IMR-90 (cell line): ENCODE measurements around the gene LRP5. TPM values are rescaled to one million over a fixed set of nuclear protein-coding genes. Genes with fewer than 3 reads are reported as not detected.

ENCODE experiments used
- ATAC-seq: fragments of 200-7000 bp; cut with Tn5 transposase; 2 replicates; pipeline ENCODE4 v1.9.1; 2020; ENCODE audit warnings: low read depth, mild to moderate bottlenecking, moderate library complexity
- BruUV-seq: library from RNA; stranded (reverse); fragments of 400-500 nt; replicated peaks from 2 replicates; lab custom pipeline; 2021; lab: Mats Ljungman, UMichigan
- CTCF ChIA-PET: fragments of 300-600 bp; formaldehyde crosslinking; extraction: SDS; loops from one replicate; lab custom pipeline; 2021; ENCODE audit warnings: antibody characterized with exemption; lab: Yijun Ruan, JAX
- POLR2A ChIA-PET: fragments of 300-600 bp; sonication (Branson Sonifier 250); formaldehyde crosslinking; loops from one replicate; lab custom pipeline; 2022; ENCODE audit warnings: antibody characterized with exemption; ENCODE audit not compliant: unreplicated experiment; lab: Charles Lee
- DNase-seq: peaks from one replicate; pipeline ENCODE4 v3.0.0; 2013
- H2AFZ ChIP-seq: replicated peaks from 2 replicates; pipeline ENCODE3; 2013; ENCODE audit warnings: low read length, mild to moderate bottlenecking; ENCODE audit not compliant: poor library complexity
- H2AK5ac ChIP-seq: 2 replicates; pipeline ENCODE4 v1.6.1; 2013; ENCODE audit warnings: low read depth, low read length, inconsistent platforms
- H2AK9ac ChIP-seq: replicated peaks from 2 replicates; pipeline ENCODE3; 2013; ENCODE audit warnings: mild to moderate bottlenecking, low read depth, low read length, moderate library complexity; ENCODE audit not compliant: poor library complexity
- H2BK120ac ChIP-seq: 2 replicates; pipeline ENCODE4 v1.6.1; 2013; ENCODE audit warnings: low read depth, low read length, inconsistent platforms
- H2BK15ac ChIP-seq: 3 replicates; pipeline ENCODE4 v1.6.1; 2013; ENCODE audit warnings: low read depth, low read length, inconsistent platforms
- H2BK20ac ChIP-seq: 2 replicates; pipeline ENCODE4 v1.6.1; 2013; ENCODE audit warnings: low read depth, mild to moderate bottlenecking, inconsistent platforms, low read length, moderate library complexity
- H2BK5ac ChIP-seq: 2 replicates; pipeline ENCODE4 v1.6.1; 2013; ENCODE audit warnings: mild to moderate bottlenecking, low read depth, low read length, inconsistent platforms; ENCODE audit not compliant: poor library complexity, severe bottlenecking
- H3K14ac ChIP-seq: replicated peaks from 2 replicates; pipeline ENCODE4 v1.6.1; 2013; ENCODE audit warnings: low read depth, low read length, inconsistent platforms
- H3K18ac ChIP-seq: 2 replicates; pipeline ENCODE4 v1.6.1; 2013; ENCODE audit warnings: low read depth, low read length, control low read depth
- H3K23ac ChIP-seq: 2 replicates; pipeline ENCODE4 v1.6.1; 2013; ENCODE audit warnings: low read depth, low read length, inconsistent platforms
- H3K27ac ChIP-seq: 2 replicates; pipeline ENCODE4 v1.5.1; 2013; ENCODE audit warnings: mild to moderate bottlenecking, control low read depth, low read length; ENCODE audit not compliant: insufficient read depth
- H3K27me3 ChIP-seq: 2 replicates; pipeline ENCODE4 v1.6.1; 2013; ENCODE audit warnings: low read length; ENCODE audit not compliant: control insufficient read depth, insufficient read depth
- H3K36me3 ChIP-seq: 2 replicates; pipeline ENCODE4 v1.6.1; 2013; ENCODE audit warnings: low read length, mixed read lengths; ENCODE audit not compliant: control insufficient read depth, insufficient read depth
- H3K4ac ChIP-seq: 2 replicates; pipeline ENCODE4 v1.6.1; 2013; ENCODE audit warnings: low read depth, low read length, inconsistent platforms
- H3K4me1 ChIP-seq: 2 replicates; pipeline ENCODE4 v1.6.1; 2013; ENCODE audit warnings: low read length, mixed read lengths; ENCODE audit not compliant: control insufficient read depth, insufficient read depth
- H3K4me2 ChIP-seq: 2 replicates; pipeline ENCODE4 v1.6.1; 2013; ENCODE audit warnings: low read depth, mild to moderate bottlenecking, control low read depth, low read length, moderate library complexity
- H3K4me3 ChIP-seq: 2 replicates; pipeline ENCODE4 v1.5.1; 2013; ENCODE audit warnings: low read depth, mild to moderate bottlenecking, control low read depth, low read length, moderate library complexity; ENCODE audit not compliant: insufficient read depth
- H3K56ac ChIP-seq: 2 replicates; pipeline ENCODE4 v1.6.1; 2013; ENCODE audit warnings: low read length, inconsistent platforms; ENCODE audit not compliant: insufficient read depth; ENCODE audit errors: extremely low read depth
- H3K79me1 ChIP-seq, 2 experiments: 2 replicates each; pipeline ENCODE4 v1.6.1; 2013; ENCODE audit warnings: low read length in 2 of 2, inconsistent platforms in 1 of 2, low read depth in 1 of 2
- H3K9ac ChIP-seq: 2 replicates; pipeline ENCODE4 v1.6.1; 2013; ENCODE audit warnings: low read depth, low read length, control low read depth
- H3K9me1 ChIP-seq: 2 replicates; pipeline ENCODE4 v1.6.1; 2013; ENCODE audit warnings: low read length, inconsistent platforms; ENCODE audit not compliant: insufficient read depth
- H3K9me3 ChIP-seq: 2 replicates; pipeline ENCODE4 v1.6.1; 2013; ENCODE audit warnings: low read length; ENCODE audit not compliant: control insufficient read depth, insufficient read depth
- H4K20me1 ChIP-seq: 2 replicates; pipeline ENCODE4 v1.6.1; 2013; ENCODE audit warnings: low read length, inconsistent platforms; ENCODE audit not compliant: insufficient read depth
- H4K5ac ChIP-seq: 2 replicates; pipeline ENCODE4 v1.6.1; 2013; ENCODE audit warnings: mild to moderate bottlenecking, low read depth, low read length, control low read depth
- H4K8ac ChIP-seq, 2 experiments: 2 replicates each; pipeline ENCODE4 v1.6.1; 2013; ENCODE audit warnings: low read depth in 2 of 2, low read length in 2 of 2, control low read depth in 1 of 2, inconsistent platforms in 1 of 2
- H4K91ac ChIP-seq: 2 replicates; pipeline ENCODE4 v1.6.1; 2013; ENCODE audit warnings: low read depth, low read length, inconsistent platforms; ENCODE audit not compliant: insufficient read depth
- CTCF ChIP-seq: conservative IDR thresholded peaks from 2 replicates; pipeline ENCODE4 v1.5.1; 2012; ENCODE audit warnings: mild to moderate bottlenecking, low read depth, low read length, improper control_type of control experiment
- ELK1 ChIP-seq: fragments of 150-350 bp; IDR thresholded peaks from 2 replicates; pipeline ENCODE4 v1.6.1; 2016; ENCODE audit warnings: low read depth, mild to moderate bottlenecking, low read length, moderate library complexity, borderline replicate concordance
- MAZ ChIP-seq: IDR thresholded peaks from 2 replicates; pipeline ENCODE4 v1.6.1; 2012; ENCODE audit warnings: low read depth, mild to moderate bottlenecking, low read length, improper control_type of control experiment, moderate library complexity, borderline replicate concordance
- MXI1 ChIP-seq: IDR thresholded peaks from 2 replicates; pipeline ENCODE4 v1.6.1; 2012; ENCODE audit warnings: low read depth, mild to moderate bottlenecking, low read length, moderate library complexity, borderline replicate concordance
- RAD21 ChIP-seq: IDR thresholded peaks from 2 replicates; pipeline ENCODE4 v1.6.1; 2012; ENCODE audit warnings: low read length, improper control_type of control experiment
- SMC3 ChIP-seq: fragments of 150-350 bp; IDR thresholded peaks from 2 replicates; pipeline ENCODE4 v1.6.1; 2016; ENCODE audit warnings: low read depth, mild to moderate bottlenecking, antibody characterized with exemption, low read length, moderate library complexity
- WGBS, 2 experiments: methylation state at CpG; one replicate each; pipeline versions ENCODE4 v1.1.5 to v1.1.7; 2013; ENCODE audit warnings: missing lambda C conversion rate in 2 of 2; ENCODE audit not compliant: insufficient read length in 1 of 2; ENCODE audit errors: extremely low coverage in 2 of 2; 5-methylcytosine and 5-hydroxymethylcytosine counted together
- dilution Hi-C: fragments of 300-500 bp; cut with HindIII; formaldehyde crosslinking; loops from one replicate; pipeline ENCODE4 v1.14.3; 2018; ENCODE audit warnings: low sequenced_read_pairs; ENCODE audit not compliant: unreplicated experiment
- in situ Hi-C: fragments of 300-500 bp; cut with MboI; formaldehyde crosslinking; loops from 3 replicates; pipeline ENCODE4 v1.14.3; 2019; ENCODE audit warnings: low sequenced_read_pairs, inconsistent platforms, mixed read lengths
- intact Hi-C: fragments of 100-400 bp; cut with micrococcal nuclease; formaldehyde crosslinking; loops from 2 replicates; pipeline ENCODE4 v1.10.0; 2022
- polyA plus RNA-seq, 3 experiments: library from polyadenylated mRNA; depleted of rRNA; stranded (reverse); fragments of >200 nt; gene quantifications; 2 replicates each; pipeline ENCODE4 v1.2.3, GENCODE V29; 2012; ENCODE audit warnings: low replicate concordance in 1 of 3
- total RNA-seq: library from RNA; depleted of rRNA; stranded (reverse); fragments of >200 nt; gene quantifications from 2 replicates; pipeline ENCODE4 v1.2.3, GENCODE V29; 2012

LRP5 gene
- total and polyA plus RNA-seq, 2 of the 4 experiments (the other 2 are of a cell fraction), result 10.4 to 15.0 TPM

GRCh38 chr11:68297812-68298658 lies 14.4 kb upstream of the LRP5 start:
- dilution Hi-C loops, result no loop called here
- intact Hi-C loops, result loop anchor here (1.0 kb wide), 4 partner anchors 27 to 89 kb away; partner anchors contain the start of gene C11orf24
- Histone ChIP-seq H2BK120ac (no peak overlapping the region), H4K8ac (peak overlapping the region in 1 of 2 experiments; percentile 78; a peak in 1 of 4 replicates), H3K23ac (no peak overlapping the region), H3K9ac (no peak overlapping the region), H2BK20ac (no peak overlapping the region), H3K4me2 (peak overlapping the region; percentile 73; the same call in 1 of the 2 replicates), H3K4me3 (no peak overlapping the region), H4K91ac (no peak overlapping the region), H3K27ac (no peak overlapping the region), H2AK9ac (peak overlapping the region; percentile 52), H3K9me1 (no peaks in the 10 kb centered on the region), H2AK5ac (no peak overlapping the region), H2BK5ac (no peak overlapping the region), H3K56ac (no peak overlapping the region), H2BK15ac (no peak overlapping the region), H4K20me1 (no peaks in the 10 kb centered on the region), H3K27me3 (peaks cover 2% of the 10 kb centered on the region; the same call in 1 of the 2 replicates), H3K4ac (0 out of 2 replicates have a peak overlapping the region, but pooled peaks have one; percentile 6), H3K18ac (no peak overlapping the region), H3K14ac (no peak overlapping the region), H3K36me3 (no peaks in the 10 kb centered on the region), H3K79me1 (no peaks in the 10 kb centered on the region), H4K5ac (no peak overlapping the region), H3K4me1 (peaks cover 2% of the 10 kb centered on the region), H2AFZ (peak overlapping the region; percentile 86), H3K9me3 (no peaks in the 10 kb centered on the region)
- TF ChIP-seq MXI1, result no peak
- TF ChIP-seq CTCF, result peak; percentile 97
- TF ChIP-seq SMC3, result peak; percentile 96
- TF ChIP-seq ELK1, result no peak
- peak; percentile 58 for TF ChIP-seq MAZ
- TF ChIP-seq RAD21, result peak; percentile 96
- ChIA-PET POLR2A (interaction anchor here (1.3 kb wide), 1 partner anchor 40 kb away, joined by 3 read pairs; no protein-coding TSS in a partner anchor), CTCF (interaction anchor here (1.0 kb wide), 1 partner anchor 40 kb away, joined by 3 read pairs; no protein-coding TSS in a partner anchor)
- DNase-seq (peak; percentile 48), ATAC-seq (peak; percentile 100)
- in situ Hi-C loops, result loop anchor here (5.0 kb wide), 1 partner anchor 41 kb away; no protein-coding TSS in a partner anchor
- WGBS, 2 experiments, result 64% methylated on average over 14 of the region's 40 CpGs; no CpG with 5 or more reads in 1 of the 2 experiments
- BruUV-seq, result no TSS peak
